Body of pancreas (tissue), 4 donors: ENCODE data around the gene SIRPG.

ENCODE experiments used
- POLR2A ChIP-seq, 3 donors: fragments of 450-650 bp; IDR thresholded peaks; one replicate each; pipeline ENCODE4 v1.6.1; 2016; ENCODE audit warnings: antibody characterized with exemption in 3 of 3, mild to moderate bottlenecking in 2 of 3
- TF ChIP-seq, protein P1 (sequence below), 7 experiments: fragments of 450-650 bp in 4 of 7; fragments of 200-600 bp in 3 of 7; sonication (generic) in 3 of 7; IDR thresholded peaks; one replicate each; pipeline ENCODE4 v1.5.1; 2016 to 2019; ENCODE audit warnings: antibody characterized with exemption in 7 of 7

DNA sequence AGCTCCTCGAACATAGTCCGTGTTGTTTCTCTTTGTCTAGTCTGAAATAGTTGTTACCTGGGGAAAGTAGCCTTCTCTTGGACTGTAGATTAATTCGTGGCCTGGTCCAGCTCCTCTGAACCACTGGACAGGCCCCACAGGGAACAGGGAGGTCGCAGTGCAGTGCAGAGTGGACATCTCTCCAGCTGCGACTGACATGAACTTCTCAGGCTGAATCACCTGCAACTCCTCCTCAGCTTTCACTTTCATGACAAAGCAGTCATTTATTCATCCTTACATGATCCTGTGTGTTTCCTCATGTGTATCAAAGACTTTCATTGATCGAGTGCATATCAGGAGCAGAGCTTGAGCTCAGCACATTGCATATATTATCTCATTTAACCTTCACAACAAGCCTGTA, 19.1 kb upstream of the SIRPG start:
- TF ChIP-seq, protein P1, sequence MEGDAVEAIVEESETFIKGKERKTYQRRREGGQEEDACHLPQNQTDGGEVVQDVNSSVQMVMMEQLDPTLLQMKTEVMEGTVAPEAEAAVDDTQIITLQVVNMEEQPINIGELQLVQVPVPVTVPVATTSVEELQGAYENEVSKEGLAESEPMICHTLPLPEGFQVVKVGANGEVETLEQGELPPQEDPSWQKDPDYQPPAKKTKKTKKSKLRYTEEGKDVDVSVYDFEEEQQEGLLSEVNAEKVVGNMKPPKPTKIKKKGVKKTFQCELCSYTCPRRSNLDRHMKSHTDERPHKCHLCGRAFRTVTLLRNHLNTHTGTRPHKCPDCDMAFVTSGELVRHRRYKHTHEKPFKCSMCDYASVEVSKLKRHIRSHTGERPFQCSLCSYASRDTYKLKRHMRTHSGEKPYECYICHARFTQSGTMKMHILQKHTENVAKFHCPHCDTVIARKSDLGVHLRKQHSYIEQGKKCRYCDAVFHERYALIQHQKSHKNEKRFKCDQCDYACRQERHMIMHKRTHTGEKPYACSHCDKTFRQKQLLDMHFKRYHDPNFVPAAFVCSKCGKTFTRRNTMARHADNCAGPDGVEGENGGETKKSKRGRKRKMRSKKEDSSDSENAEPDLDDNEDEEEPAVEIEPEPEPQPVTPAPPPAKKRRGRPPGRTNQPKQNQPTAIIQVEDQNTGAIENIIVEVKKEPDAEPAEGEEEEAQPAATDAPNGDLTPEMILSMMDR (IDR thresholded peaks at IDR 0.05), result no peak
- TF ChIP-seq POLR2A (IDR thresholded peaks at IDR 0.05), result no peak
